Ishikawa (cell line): ENCODE data around the gene FGF12.

Experiments
- CEBPB ChIP-seq: IDR thresholded peaks from 2 replicates; pipeline ENCODE4 v1.6.1; 2012
- RAD21 ChIP-seq: IDR thresholded peaks from 2 replicates; pipeline ENCODE4 v1.6.1; 2012; ENCODE audit warnings: low read depth

DNA sequence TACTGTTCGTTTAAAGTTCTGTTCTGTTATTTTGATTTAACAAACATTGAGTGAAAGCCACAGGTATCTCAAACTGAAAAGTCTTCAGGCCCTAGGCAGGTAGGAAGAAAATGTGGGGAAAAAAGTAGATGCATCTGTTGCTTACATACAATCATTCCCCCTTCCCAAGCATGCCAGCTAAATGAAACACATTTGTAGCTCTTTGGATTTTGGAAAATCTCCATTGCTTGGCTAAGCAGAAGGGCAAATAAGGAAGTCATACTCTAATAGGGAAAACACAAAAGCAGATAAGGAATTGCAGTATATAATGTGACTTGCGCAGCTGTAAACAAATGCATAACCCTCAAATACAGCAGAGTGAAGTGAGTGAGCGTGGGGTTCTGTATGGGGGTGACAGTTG, 375.9 kb downstream of the FGF12 start:
- TF ChIP-seq CEBPB: no peak
- no peak for TF ChIP-seq RAD21
